LNCAP (cell line): ENCODE results near the gene SYT1.
A peak's percentile ranks its signal among the peaks of the same experiment; 100 is the strongest.

Source experiments
- CTCF ChIP-seq: fragments of 450-650 bp; IDR thresholded peaks from 2 replicates; pipeline ENCODE4 v1.5.1; 2017; ENCODE audit warnings: mild to moderate bottlenecking

Gene SYT1

GRCh38 chr12:79411791-79412190, 547.2 kb downstream of the SYT1 start:
- no peak for TF ChIP-seq CTCF

DNA sequence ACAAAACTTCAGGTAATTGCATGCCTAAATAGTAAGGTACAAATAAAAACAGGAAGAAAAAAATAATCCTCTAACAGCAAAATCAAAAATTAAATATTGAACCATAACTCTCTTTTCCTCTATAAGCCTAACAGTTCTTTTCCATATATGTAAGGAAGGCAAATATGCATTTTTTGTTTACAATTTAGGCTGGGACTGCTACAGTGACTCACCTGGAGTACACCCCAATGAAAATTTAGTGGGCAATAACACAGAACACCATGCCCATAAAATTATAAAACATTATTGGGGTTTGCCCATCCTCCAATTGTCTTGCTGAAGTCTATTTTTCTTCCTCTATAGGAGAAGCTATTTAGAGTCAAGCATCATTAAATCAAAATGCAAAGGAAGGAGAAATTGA, 549.2 kb downstream of the SYT1 start:
- no peak for TF ChIP-seq CTCF

GRCh38 chr12:79414252-79414651, 549.7 kb downstream of the SYT1 start:
- TF ChIP-seq CTCF = no peak

GRCh38 chr12:79415321-79415720, 550.7 kb downstream of the SYT1 start:
- TF ChIP-seq CTCF = no peak

GRCh38 chr12:79415746-79416435, 551.3 kb downstream of the SYT1 start:
- no peak for TF ChIP-seq CTCF

DNA sequence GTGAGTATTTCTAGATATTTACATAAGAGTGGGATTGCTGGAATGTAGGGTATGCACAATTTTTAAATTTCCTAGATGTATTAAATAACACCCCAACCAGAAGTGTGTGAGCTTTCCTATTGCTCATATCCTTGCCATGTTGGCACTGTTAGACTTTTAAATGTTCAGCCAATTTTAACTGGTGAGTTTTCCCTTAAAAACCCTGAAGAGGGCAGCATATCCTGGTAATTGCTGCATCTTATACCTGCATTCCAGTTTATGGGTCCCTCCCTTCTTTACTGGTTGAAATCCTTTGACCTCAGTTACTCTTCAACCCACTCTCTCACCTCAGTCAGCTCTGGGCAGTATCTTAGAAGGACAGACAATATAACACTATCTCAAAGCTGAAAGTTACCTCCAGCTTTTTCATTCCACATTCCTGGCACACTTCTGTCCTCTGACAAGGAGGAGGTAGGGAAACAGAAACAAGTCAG, 555.6 kb downstream of the SYT1 start:
- peak; percentile 69 for TF ChIP-seq CTCF

GRCh38 chr12:79421236-79421740, 556.7 kb downstream of the SYT1 start:
- no peak for TF ChIP-seq CTCF
